Neural progenitor cell (in vitro differentiated cells): ENCODE measurements around the gene PDE11A.

Experiments used
- CTCF ChIP-seq: fragments of 200-600 bp; sonication (generic); IDR thresholded peaks from 2 replicates; pipeline ENCODE4 v1.5.1; 2017; ENCODE audit warnings: antibody characterized with exemption, mild to moderate bottlenecking
- EZH2 ChIP-seq: fragments of 200-600 bp; sonication (generic); IDR thresholded peaks from 2 replicates; pipeline ENCODE4 v1.6.1; 2017; ENCODE audit warnings: antibody characterized with exemption, mild to moderate bottlenecking, moderate library complexity
- EZH2phosphoT487 ChIP-seq: fragments of 200-600 bp; sonication (generic); IDR thresholded peaks from 2 replicates; pipeline ENCODE4 v1.6.1; 2017; ENCODE audit warnings: antibody characterized with exemption

DNA sequence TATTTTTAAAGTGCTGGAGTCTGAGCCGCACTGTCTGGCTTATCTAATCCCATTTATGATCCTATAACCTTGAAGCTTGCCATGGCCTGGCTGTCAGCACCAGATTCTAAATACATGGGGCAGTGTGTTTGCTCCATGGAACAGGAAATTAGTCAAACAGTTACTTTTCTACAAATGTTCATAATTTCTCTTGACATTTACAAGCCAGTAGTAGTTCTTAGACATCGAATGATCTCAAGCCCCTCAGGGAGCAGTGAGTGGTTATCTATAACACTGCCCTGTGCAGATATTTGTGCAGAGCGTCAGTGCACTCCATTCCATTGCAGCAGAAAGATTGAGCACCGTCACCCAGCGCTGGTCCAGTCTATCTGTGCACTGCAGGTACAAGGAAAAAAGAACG is 474.8 kb downstream of the PDE11A start:
- TF ChIP-seq CTCF (no peak), EZH2 (no peak), EZH2phosphoT487 (no peak)
